Measurements from ENCODE around the gene ATG9B. TPM values are rescaled to one million over a fixed set of nuclear protein-coding genes. Genes with fewer than 3 reads are reported as not detected.

ATG9B gene
- polyA plus RNA-seq, 1 experiment = 0.06 TPM

DNA sequence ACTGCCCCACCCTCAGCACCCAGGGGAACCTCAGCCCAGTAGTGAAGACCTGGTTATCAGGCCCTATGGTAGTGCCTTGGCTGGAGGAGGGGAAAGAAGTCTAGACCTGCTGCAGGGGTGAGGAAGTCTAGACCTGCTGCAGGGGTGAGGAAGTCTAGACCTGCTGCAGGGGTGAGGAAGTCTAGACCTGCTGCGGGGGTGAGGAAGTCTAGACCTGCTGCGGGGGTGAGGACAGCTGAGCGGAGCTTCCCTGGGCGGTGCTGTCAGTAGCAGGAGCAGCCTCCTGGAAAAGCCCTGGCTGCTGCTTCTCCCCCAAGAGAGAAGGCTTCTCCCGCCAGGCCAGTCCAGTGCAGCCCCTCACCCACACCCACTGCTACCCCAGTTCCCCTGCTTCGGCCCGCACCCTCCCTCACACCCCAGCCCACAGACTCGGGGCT lies 27.2 kb downstream of the ATG9B start:
- ChIA-PET CTCF (no interaction called here), POLR2A (no interaction called here)
- no peak overlapping the region for H3K4me3 ChIP-seq (ENCODE audit: low read depth, low read length)
- H3K27me3 ChIP-seq (ENCODE audit: control insufficient read depth, insufficient read depth, low read length) = peaks cover 9% of the 10 kb centered on the region
- DNase-seq (ENCODE audit: low read depth, low spot score) = no peak
- TF ChIP-seq, protein P1, sequence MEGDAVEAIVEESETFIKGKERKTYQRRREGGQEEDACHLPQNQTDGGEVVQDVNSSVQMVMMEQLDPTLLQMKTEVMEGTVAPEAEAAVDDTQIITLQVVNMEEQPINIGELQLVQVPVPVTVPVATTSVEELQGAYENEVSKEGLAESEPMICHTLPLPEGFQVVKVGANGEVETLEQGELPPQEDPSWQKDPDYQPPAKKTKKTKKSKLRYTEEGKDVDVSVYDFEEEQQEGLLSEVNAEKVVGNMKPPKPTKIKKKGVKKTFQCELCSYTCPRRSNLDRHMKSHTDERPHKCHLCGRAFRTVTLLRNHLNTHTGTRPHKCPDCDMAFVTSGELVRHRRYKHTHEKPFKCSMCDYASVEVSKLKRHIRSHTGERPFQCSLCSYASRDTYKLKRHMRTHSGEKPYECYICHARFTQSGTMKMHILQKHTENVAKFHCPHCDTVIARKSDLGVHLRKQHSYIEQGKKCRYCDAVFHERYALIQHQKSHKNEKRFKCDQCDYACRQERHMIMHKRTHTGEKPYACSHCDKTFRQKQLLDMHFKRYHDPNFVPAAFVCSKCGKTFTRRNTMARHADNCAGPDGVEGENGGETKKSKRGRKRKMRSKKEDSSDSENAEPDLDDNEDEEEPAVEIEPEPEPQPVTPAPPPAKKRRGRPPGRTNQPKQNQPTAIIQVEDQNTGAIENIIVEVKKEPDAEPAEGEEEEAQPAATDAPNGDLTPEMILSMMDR (IDR thresholded peaks at IDR 0.05; ENCODE audit: low read depth, low read length) = no peak
- no peak overlapping the region for H3K27ac ChIP-seq (ENCODE audit: low read depth, low read length)
- no peaks in the 10 kb centered on the region; the same call in 1 of the 2 replicates for H3K9me3 ChIP-seq (ENCODE audit: control insufficient read depth, insufficient read depth, low read length)

DNA sequence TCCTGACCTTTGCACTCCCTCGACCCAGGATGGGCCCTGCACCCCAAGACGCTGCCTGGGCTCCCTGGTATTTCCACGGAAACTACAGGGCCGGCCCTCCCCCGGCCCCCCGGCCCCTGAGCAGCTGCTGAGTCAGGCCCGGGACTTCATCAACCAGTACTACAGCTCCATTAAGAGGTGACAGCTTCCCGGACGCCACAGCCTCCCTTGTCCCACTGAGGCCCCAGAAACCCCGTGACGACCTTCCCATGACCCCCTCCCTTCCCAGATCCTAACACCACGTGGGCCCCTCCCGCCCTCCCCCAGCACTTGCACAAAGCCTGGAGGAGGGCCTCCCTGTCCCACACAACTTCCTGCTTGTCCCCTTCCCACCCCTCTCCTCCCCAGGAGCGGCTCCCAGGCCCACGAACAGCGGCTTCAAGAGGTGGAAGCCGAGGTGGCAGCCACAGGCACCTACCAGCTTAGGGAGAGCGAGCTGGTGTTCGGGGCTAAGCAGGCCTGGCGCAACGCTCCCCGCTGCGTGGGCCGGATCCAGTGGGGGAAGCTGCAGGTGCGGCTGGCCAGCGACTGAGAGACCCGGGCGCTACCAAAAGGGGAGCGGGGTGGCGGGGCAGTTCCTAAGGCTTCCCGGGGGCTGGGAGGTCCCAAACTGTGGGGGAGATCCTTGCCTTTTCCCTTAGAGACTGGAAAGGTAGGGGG lies 27.8 kb downstream of the ATG9B start:
- Histone ChIP-seq H3K27me3 (ENCODE audit: control insufficient read depth, insufficient read depth, low read length) (peaks cover 9% of the 10 kb centered on the region), H3K27ac (ENCODE audit: low read depth, low read length) (no peak overlapping the region), H3K4me3 (ENCODE audit: low read depth, low read length) (no peak overlapping the region), H3K9me3 (ENCODE audit: control insufficient read depth, insufficient read depth, low read length) (peaks cover under 1% of the 10 kb centered on the region)
- CTCF ChIA-PET = no interaction called here
- POLR2A ChIA-PET = interaction anchor here (1.0 kb wide), 1 partner anchor 27 kb away, joined by 4 read pairs; no protein-coding TSS in a partner anchor
- TF ChIP-seq, protein P1 (IDR thresholded peaks at IDR 0.05; ENCODE audit: low read depth, low read length) = no peak
- no peak for DNase-seq (ENCODE audit: low read depth, low spot score)

DNA sequence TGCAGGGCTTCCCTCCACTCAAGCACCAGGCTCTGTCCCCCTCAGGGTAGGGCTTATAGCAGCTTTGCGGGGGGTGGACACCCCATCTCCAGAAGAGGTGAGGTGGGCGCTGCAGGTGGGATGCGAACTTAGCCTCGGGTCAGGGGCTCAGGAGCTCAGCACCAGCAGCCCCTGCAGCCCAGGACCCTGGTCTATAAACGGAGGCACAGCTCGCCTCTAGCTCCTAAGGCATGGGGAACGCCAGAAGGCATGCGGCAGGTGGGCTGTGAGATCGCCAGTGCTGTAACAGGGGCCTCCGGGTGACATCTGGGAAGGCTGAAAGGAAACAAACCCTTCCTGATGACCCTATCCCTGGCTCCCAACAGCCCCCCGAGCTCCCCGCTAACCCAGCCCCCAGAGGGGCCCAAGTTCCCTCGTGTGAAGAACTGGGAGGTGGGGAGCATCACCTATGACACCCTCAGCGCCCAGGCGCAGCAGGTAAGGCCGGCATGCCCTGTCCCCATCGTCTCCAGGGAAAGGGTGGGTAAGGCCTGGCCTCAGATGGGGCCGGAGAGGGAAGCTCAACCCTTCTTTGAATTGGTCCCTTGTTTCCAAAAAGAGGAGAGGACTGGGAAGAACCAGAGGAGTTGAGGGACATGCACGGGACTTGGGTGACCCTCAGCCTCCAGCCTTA lies 29.3 kb downstream of the ATG9B start:
- Histone ChIP-seq H3K9me3 (ENCODE audit: control insufficient read depth, insufficient read depth, low read length) (peaks cover 15% of the 10 kb centered on the region), H3K4me3 (ENCODE audit: low read depth, low read length) (no peak overlapping the region), H3K27ac (ENCODE audit: low read depth, low read length) (no peak overlapping the region), H3K27me3 (ENCODE audit: control insufficient read depth, insufficient read depth, low read length) (peaks cover 3% of the 10 kb centered on the region)
- POLR2A ChIA-PET = no interaction called here
- TF ChIP-seq, protein P1 (IDR thresholded peaks at IDR 0.05; ENCODE audit: low read depth, low read length) = no peak
- no peak for DNase-seq (ENCODE audit: low read depth, low spot score)
- CTCF ChIA-PET = interaction anchor here (1.0 to 1.8 kb wide), 5 partner anchors 9 to 116 kb away, joined by 4 to 12 read pairs (median 5); no protein-coding TSS in a partner anchor

DNA sequence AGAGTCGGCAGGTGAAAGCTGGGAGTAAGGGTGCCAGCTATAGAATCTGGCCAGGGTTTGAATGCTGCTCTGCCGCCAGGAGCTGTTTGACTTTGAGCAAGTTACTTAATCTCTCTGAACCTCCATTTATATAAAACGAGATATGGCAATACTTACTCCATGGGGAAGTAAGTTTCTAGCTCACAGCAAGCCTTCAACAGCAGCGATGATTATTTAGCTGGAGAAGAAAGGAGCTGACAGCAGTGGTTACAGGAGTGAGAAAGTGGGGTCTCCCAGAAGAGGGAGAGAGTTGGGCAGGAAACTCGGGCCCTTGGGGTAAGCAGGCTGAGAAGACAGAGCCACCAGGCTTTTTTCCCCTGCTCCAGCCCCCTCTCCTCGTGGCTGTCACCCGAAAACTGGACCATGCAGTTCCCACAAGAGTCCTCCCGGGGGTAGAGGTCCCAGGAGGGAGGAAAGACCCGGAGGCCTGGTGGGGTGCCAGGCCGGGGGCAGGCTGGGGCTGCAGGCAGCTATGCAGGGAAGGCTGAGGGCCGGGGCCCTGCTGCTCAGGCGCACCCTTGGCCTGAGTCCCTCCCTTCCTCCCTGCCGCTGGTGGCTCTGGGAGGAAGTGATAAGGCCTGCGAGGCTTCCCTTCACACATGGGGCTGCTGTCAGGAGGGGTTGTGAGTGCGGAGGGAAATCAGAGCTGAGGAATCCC lies 30.0 kb downstream of the ATG9B start:
- ChIA-PET CTCF (interaction anchor here (1.3 to 2.2 kb wide), 6 partner anchors 9 to 96 kb away, joined by 4 to 12 read pairs (median 6); no protein-coding TSS in a partner anchor), POLR2A (no interaction called here)
- no peak overlapping the region for H3K27ac ChIP-seq (ENCODE audit: low read depth, low read length)

More for the DNA sequence above, 30.0 kb downstream of the ATG9B start:
- peaks cover 17% of the 10 kb centered on the region for H3K9me3 ChIP-seq (ENCODE audit: control insufficient read depth, insufficient read depth, low read length)
- peaks cover 3% of the 10 kb centered on the region for H3K27me3 ChIP-seq (ENCODE audit: control insufficient read depth, insufficient read depth, low read length)
- no peak for DNase-seq (ENCODE audit: low read depth, low spot score)
- TF ChIP-seq, protein P1 (IDR thresholded peaks at IDR 0.05; ENCODE audit: low read depth, low read length) = no peak
- H3K4me3 ChIP-seq (ENCODE audit: low read depth, low read length) = no peak overlapping the region

Data from AG04450 (cell line).